C4-2B (cell line): ENCODE measurements around the gene MED12L.

Source experiments
- CTCF ChIP-seq: fragments of 450-650 bp; conservative IDR thresholded peaks from 2 replicates; pipeline ENCODE4 v1.5.1; 2017; ENCODE audit warnings: mild to moderate bottlenecking
- ZFX ChIP-seq: fragments of 450-650 bp; IDR thresholded peaks from 2 replicates; pipeline ENCODE4 v1.6.1; 2017

DNA sequence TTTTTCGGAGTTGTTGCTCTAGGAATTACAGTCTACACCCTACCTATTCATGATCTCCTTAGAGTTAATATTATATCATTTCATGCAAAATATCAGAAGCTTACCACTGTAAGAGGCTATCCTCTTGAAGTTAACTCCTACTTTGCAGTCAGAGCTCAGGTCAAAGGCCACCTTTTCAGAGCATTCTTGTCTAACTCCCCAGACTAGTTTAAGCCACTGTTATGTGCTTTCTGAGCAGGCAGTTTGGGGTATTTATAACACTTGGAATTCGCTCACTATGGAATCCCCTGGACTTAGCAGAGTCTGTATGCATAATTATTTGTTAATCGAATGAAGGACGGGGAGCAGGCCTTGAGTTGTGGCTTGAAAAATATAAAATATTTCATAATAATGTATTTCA lies 21.7 kb downstream of the MED12L start:
- TF ChIP-seq CTCF (no peak), ZFX (no peak)
